IMR-90 (cell line): Measurements from ENCODE around the gene RAPGEFL1. TPM values are rescaled to one million over a fixed set of nuclear protein-coding genes. Genes with fewer than 3 reads are reported as not detected.

Experiments
- ATAC-seq: fragments of 200-7000 bp; cut with Tn5 transposase; 2 replicates; pipeline ENCODE4 v1.9.1; 2020; ENCODE audit warnings: low read depth, mild to moderate bottlenecking, moderate library complexity
- BruUV-seq: library from RNA; stranded (reverse); fragments of 400-500 nt; replicated peaks from 2 replicates; lab custom pipeline; 2021; lab: Mats Ljungman, UMichigan
- CTCF ChIA-PET: fragments of 300-600 bp; formaldehyde crosslinking; extraction: SDS; loops from one replicate; lab custom pipeline; 2021; ENCODE audit warnings: antibody characterized with exemption; lab: Yijun Ruan, JAX
- POLR2A ChIA-PET: fragments of 300-600 bp; sonication (Branson Sonifier 250); formaldehyde crosslinking; loops from one replicate; lab custom pipeline; 2022; ENCODE audit warnings: antibody characterized with exemption; ENCODE audit not compliant: unreplicated experiment; lab: Charles Lee
- DNase-seq: peaks from one replicate; pipeline ENCODE4 v3.0.0; 2013
- H2AFZ ChIP-seq: replicated peaks from 2 replicates; pipeline ENCODE3; 2013; ENCODE audit warnings: low read length, mild to moderate bottlenecking; ENCODE audit not compliant: poor library complexity
- H2AK5ac ChIP-seq: 2 replicates; pipeline ENCODE4 v1.6.1; 2013; ENCODE audit warnings: low read depth, low read length, inconsistent platforms
- H2AK9ac ChIP-seq: replicated peaks from 2 replicates; pipeline ENCODE3; 2013; ENCODE audit warnings: mild to moderate bottlenecking, low read depth, low read length, moderate library complexity; ENCODE audit not compliant: poor library complexity
- H2BK120ac ChIP-seq: 2 replicates; pipeline ENCODE4 v1.6.1; 2013; ENCODE audit warnings: low read depth, low read length, inconsistent platforms
- H2BK15ac ChIP-seq: 3 replicates; pipeline ENCODE4 v1.6.1; 2013; ENCODE audit warnings: low read depth, low read length, inconsistent platforms
- H2BK20ac ChIP-seq: 2 replicates; pipeline ENCODE4 v1.6.1; 2013; ENCODE audit warnings: low read depth, mild to moderate bottlenecking, inconsistent platforms, low read length, moderate library complexity
- H2BK5ac ChIP-seq: 2 replicates; pipeline ENCODE4 v1.6.1; 2013; ENCODE audit warnings: mild to moderate bottlenecking, low read depth, low read length, inconsistent platforms; ENCODE audit not compliant: poor library complexity, severe bottlenecking
- H3K14ac ChIP-seq: replicated peaks from 2 replicates; pipeline ENCODE4 v1.6.1; 2013; ENCODE audit warnings: low read depth, low read length, inconsistent platforms
- H3K18ac ChIP-seq: 2 replicates; pipeline ENCODE4 v1.6.1; 2013; ENCODE audit warnings: low read depth, low read length, control low read depth
- H3K23ac ChIP-seq: 2 replicates; pipeline ENCODE4 v1.6.1; 2013; ENCODE audit warnings: low read depth, low read length, inconsistent platforms
- H3K27ac ChIP-seq: 2 replicates; pipeline ENCODE4 v1.5.1; 2013; ENCODE audit warnings: mild to moderate bottlenecking, control low read depth, low read length; ENCODE audit not compliant: insufficient read depth
- H3K27me3 ChIP-seq: 2 replicates; pipeline ENCODE4 v1.6.1; 2013; ENCODE audit warnings: low read length; ENCODE audit not compliant: control insufficient read depth, insufficient read depth
- H3K36me3 ChIP-seq: 2 replicates; pipeline ENCODE4 v1.6.1; 2013; ENCODE audit warnings: low read length, mixed read lengths; ENCODE audit not compliant: control insufficient read depth, insufficient read depth
- H3K4ac ChIP-seq: 2 replicates; pipeline ENCODE4 v1.6.1; 2013; ENCODE audit warnings: low read depth, low read length, inconsistent platforms
- H3K4me1 ChIP-seq: 2 replicates; pipeline ENCODE4 v1.6.1; 2013; ENCODE audit warnings: low read length, mixed read lengths; ENCODE audit not compliant: control insufficient read depth, insufficient read depth
- H3K4me2 ChIP-seq: 2 replicates; pipeline ENCODE4 v1.6.1; 2013; ENCODE audit warnings: low read depth, mild to moderate bottlenecking, control low read depth, low read length, moderate library complexity
- H3K4me3 ChIP-seq: 2 replicates; pipeline ENCODE4 v1.5.1; 2013; ENCODE audit warnings: low read depth, mild to moderate bottlenecking, control low read depth, low read length, moderate library complexity; ENCODE audit not compliant: insufficient read depth
- H3K56ac ChIP-seq: 2 replicates; pipeline ENCODE4 v1.6.1; 2013; ENCODE audit warnings: low read length, inconsistent platforms; ENCODE audit not compliant: insufficient read depth; ENCODE audit errors: extremely low read depth
- H3K79me1 ChIP-seq, 2 experiments: 2 replicates each; pipeline ENCODE4 v1.6.1; 2013; ENCODE audit warnings: low read length in 2 of 2, inconsistent platforms in 1 of 2, low read depth in 1 of 2
- H3K9ac ChIP-seq: 2 replicates; pipeline ENCODE4 v1.6.1; 2013; ENCODE audit warnings: low read depth, low read length, control low read depth
- H3K9me1 ChIP-seq: 2 replicates; pipeline ENCODE4 v1.6.1; 2013; ENCODE audit warnings: low read length, inconsistent platforms; ENCODE audit not compliant: insufficient read depth
- H3K9me3 ChIP-seq: 2 replicates; pipeline ENCODE4 v1.6.1; 2013; ENCODE audit warnings: low read length; ENCODE audit not compliant: control insufficient read depth, insufficient read depth
- H4K20me1 ChIP-seq: 2 replicates; pipeline ENCODE4 v1.6.1; 2013; ENCODE audit warnings: low read length, inconsistent platforms; ENCODE audit not compliant: insufficient read depth
- H4K5ac ChIP-seq: 2 replicates; pipeline ENCODE4 v1.6.1; 2013; ENCODE audit warnings: mild to moderate bottlenecking, low read depth, low read length, control low read depth
- H4K8ac ChIP-seq, 2 experiments: 2 replicates each; pipeline ENCODE4 v1.6.1; 2013; ENCODE audit warnings: low read depth in 2 of 2, low read length in 2 of 2, control low read depth in 1 of 2, inconsistent platforms in 1 of 2
- H4K91ac ChIP-seq: 2 replicates; pipeline ENCODE4 v1.6.1; 2013; ENCODE audit warnings: low read depth, low read length, inconsistent platforms; ENCODE audit not compliant: insufficient read depth
- BHLHE40 ChIP-seq: fragments of 150-350 bp; IDR thresholded peaks from 2 replicates; pipeline ENCODE4 v1.6.1; 2016; ENCODE audit warnings: mild to moderate bottlenecking, low read depth, low read length
- CEBPB ChIP-seq: IDR thresholded peaks from 2 replicates; pipeline ENCODE4 v1.6.1; 2012; ENCODE audit warnings: low read depth, low read length, improper control_type of control experiment
- CHD1 ChIP-seq: IDR thresholded peaks from 2 replicates; pipeline ENCODE4 v1.6.1; 2012; ENCODE audit warnings: low read depth, low read length, improper control_type of control experiment
- ELK1 ChIP-seq: fragments of 150-350 bp; IDR thresholded peaks from 2 replicates; pipeline ENCODE4 v1.6.1; 2016; ENCODE audit warnings: low read depth, mild to moderate bottlenecking, low read length, moderate library complexity, borderline replicate concordance
- FOS ChIP-seq: fragments of 150-350 bp; IDR thresholded peaks from 2 replicates; pipeline ENCODE4 v1.6.1; 2016; ENCODE audit warnings: low read depth, low read length
- MAFK ChIP-seq: IDR thresholded peaks from 2 replicates; pipeline ENCODE4 v1.6.1; 2012; ENCODE audit warnings: low read depth, low read length, improper control_type of control experiment
- MAZ ChIP-seq: IDR thresholded peaks from 2 replicates; pipeline ENCODE4 v1.6.1; 2012; ENCODE audit warnings: low read depth, mild to moderate bottlenecking, low read length, improper control_type of control experiment, moderate library complexity, borderline replicate concordance
- MXI1 ChIP-seq: IDR thresholded peaks from 2 replicates; pipeline ENCODE4 v1.6.1; 2012; ENCODE audit warnings: low read depth, mild to moderate bottlenecking, low read length, moderate library complexity, borderline replicate concordance
- NFE2L2 ChIP-seq: fragments of 150-350 bp; IDR thresholded peaks from 2 replicates; pipeline ENCODE4 v1.6.1; 2016; ENCODE audit warnings: low read depth, mild to moderate bottlenecking, low read length
- POLR2A ChIP-seq: IDR thresholded peaks from 2 replicates; pipeline ENCODE4 v1.6.1; 2012; ENCODE audit warnings: mild to moderate bottlenecking, low read depth, low read length
- RAD21 ChIP-seq: IDR thresholded peaks from 2 replicates; pipeline ENCODE4 v1.6.1; 2012; ENCODE audit warnings: low read length, improper control_type of control experiment
- RCOR1 ChIP-seq: IDR thresholded peaks from 2 replicates; pipeline ENCODE4 v1.6.1; 2012; ENCODE audit warnings: mild to moderate bottlenecking, low read length, improper control_type of control experiment; ENCODE audit not compliant: insufficient replicate concordance
- RFX5 ChIP-seq: IDR thresholded peaks from 2 replicates; pipeline ENCODE4 v1.8.0; 2012; ENCODE audit warnings: low read depth, mild to moderate bottlenecking, low read length, moderate library complexity
- SMC3 ChIP-seq: fragments of 150-350 bp; IDR thresholded peaks from 2 replicates; pipeline ENCODE4 v1.6.1; 2016; ENCODE audit warnings: low read depth, mild to moderate bottlenecking, antibody characterized with exemption, low read length, moderate library complexity
- WGBS, 2 experiments: methylation state at CpG; one replicate each; pipeline versions ENCODE4 v1.1.5 to v1.1.7; 2013; ENCODE audit warnings: missing lambda C conversion rate in 2 of 2; ENCODE audit not compliant: insufficient read length in 1 of 2; ENCODE audit errors: extremely low coverage in 2 of 2; 5-methylcytosine and 5-hydroxymethylcytosine counted together
- dilution Hi-C: fragments of 300-500 bp; cut with HindIII; formaldehyde crosslinking; loops from one replicate; pipeline ENCODE4 v1.14.3; 2018; ENCODE audit warnings: low sequenced_read_pairs; ENCODE audit not compliant: unreplicated experiment
- in situ Hi-C: fragments of 300-500 bp; cut with MboI; formaldehyde crosslinking; loops from 3 replicates; pipeline ENCODE4 v1.14.3; 2019; ENCODE audit warnings: low sequenced_read_pairs, inconsistent platforms, mixed read lengths
- intact Hi-C: fragments of 100-400 bp; cut with micrococcal nuclease; formaldehyde crosslinking; loops from 2 replicates; pipeline ENCODE4 v1.10.0; 2022
- polyA plus RNA-seq, 3 experiments: library from polyadenylated mRNA; depleted of rRNA; stranded (reverse); fragments of >200 nt; gene quantifications; 2 replicates each; pipeline ENCODE4 v1.2.3, GENCODE V29; 2012; ENCODE audit warnings: low replicate concordance in 1 of 3
- total RNA-seq: library from RNA; depleted of rRNA; stranded (reverse); fragments of >200 nt; gene quantifications from 2 replicates; pipeline ENCODE4 v1.2.3, GENCODE V29; 2012
- TF ChIP-seq, protein P1 (sequence below): fragments of 150-350 bp; IDR thresholded peaks from 2 replicates; pipeline ENCODE4 v1.6.1; 2017; ENCODE audit warnings: mild to moderate bottlenecking, antibody characterized with exemption, low read length, low read depth
- TF ChIP-seq, protein P2 (sequence below): conservative IDR thresholded peaks from 2 replicates; pipeline ENCODE4 v1.5.1; 2012; ENCODE audit warnings: mild to moderate bottlenecking, low read depth, low read length, improper control_type of control experiment

RAPGEFL1 gene
- total and polyA plus RNA-seq, 2 of the 4 experiments (the other 2 are of a cell fraction) = 0.54 to 5.6 TPM

DNA sequence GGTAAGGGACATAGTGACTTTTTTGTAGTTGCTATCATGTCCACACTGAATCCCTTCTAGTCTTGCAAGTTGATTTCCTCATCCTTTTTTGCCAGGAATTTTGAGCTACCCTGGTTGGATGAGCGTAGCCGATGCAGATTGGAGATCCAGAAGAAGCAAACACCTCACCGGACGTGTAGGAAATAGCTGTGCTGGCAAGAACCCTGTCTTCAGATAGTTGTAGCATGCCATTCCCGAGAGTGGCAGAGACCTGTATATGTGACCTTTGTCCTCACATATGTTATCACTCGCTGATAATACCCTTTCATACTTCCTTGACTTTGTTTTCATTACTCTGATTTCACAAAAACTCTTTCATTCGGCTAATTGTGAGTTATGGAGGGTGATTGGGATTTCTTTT, 43.1 kb upstream of the RAPGEFL1 start:
- H3K9me3 ChIP-seq = no peaks in the 10 kb centered on the region
- ChIA-PET POLR2A (no interaction called here), CTCF (interaction anchor here (1.0 kb wide), 1 partner anchor 21 kb away, joined by 6 read pairs; no protein-coding TSS in a partner anchor)
- in situ Hi-C loops = no loop called here
- no peak overlapping the region for H3K4me3 ChIP-seq
- no peak overlapping the region for H2BK5ac ChIP-seq
- dilution Hi-C loops = no loop called here
- H3K4me1 ChIP-seq = no peaks in the 10 kb centered on the region
- H3K14ac ChIP-seq = no peak overlapping the region
- no peak overlapping the region for H3K9ac ChIP-seq
- H2BK20ac ChIP-seq = no peak overlapping the region
- H2BK15ac ChIP-seq = no peak overlapping the region
- H3K4me2 ChIP-seq = no peak overlapping the region
- H3K79me1 ChIP-seq = peaks cover 34 to 58% of the 10 kb centered on the region in 2 experiments
- H3K36me3 ChIP-seq = peaks cover 59% of the 10 kb centered on the region
- H2AFZ ChIP-seq = no peak overlapping the region
- WGBS, 2 experiments = 20% methylated on average over 1 of the region's 7 CpGs; no CpG with 5 or more reads in 1 of the 2 experiments
- H4K20me1 ChIP-seq = peaks cover 11% of the 10 kb centered on the region; the same call in 1 of the 2 replicates
- intact Hi-C loops = no loop called here
- H3K56ac ChIP-seq = no peak overlapping the region
- no peak overlapping the region for H3K23ac ChIP-seq
- H3K9me1 ChIP-seq = peaks cover 8% of the 10 kb centered on the region; the same call in 1 of the 2 replicates
- no peak overlapping the region for H4K91ac ChIP-seq
- H2AK9ac ChIP-seq = no peak overlapping the region
- DNase-seq (no peak), ATAC-seq (no peak)
- TF ChIP-seq FOS = no peak
- no peak for TF ChIP-seq RCOR1
- TF ChIP-seq MAFK = no peak
- no peak for TF ChIP-seq ELK1
- no peak for TF ChIP-seq RAD21
- TF ChIP-seq BHLHE40 = no peak
- TF ChIP-seq POLR2A = no peak
- TF ChIP-seq, protein P1, sequence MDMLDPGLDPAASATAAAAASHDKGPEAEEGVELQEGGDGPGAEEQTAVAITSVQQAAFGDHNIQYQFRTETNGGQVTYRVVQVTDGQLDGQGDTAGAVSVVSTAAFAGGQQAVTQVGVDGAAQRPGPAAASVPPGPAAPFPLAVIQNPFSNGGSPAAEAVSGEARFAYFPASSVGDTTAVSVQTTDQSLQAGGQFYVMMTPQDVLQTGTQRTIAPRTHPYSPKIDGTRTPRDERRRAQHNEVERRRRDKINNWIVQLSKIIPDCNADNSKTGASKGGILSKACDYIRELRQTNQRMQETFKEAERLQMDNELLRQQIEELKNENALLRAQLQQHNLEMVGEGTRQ = no peak
- TF ChIP-seq RFX5 = no peak
- no peak for TF ChIP-seq MXI1
- no peak for TF ChIP-seq SMC3
- no peak for TF ChIP-seq CEBPB
- no peak for TF ChIP-seq NFE2L2
- no peak for TF ChIP-seq MAZ
- TF ChIP-seq CHD1 = no peak
- TF ChIP-seq, protein P2, sequence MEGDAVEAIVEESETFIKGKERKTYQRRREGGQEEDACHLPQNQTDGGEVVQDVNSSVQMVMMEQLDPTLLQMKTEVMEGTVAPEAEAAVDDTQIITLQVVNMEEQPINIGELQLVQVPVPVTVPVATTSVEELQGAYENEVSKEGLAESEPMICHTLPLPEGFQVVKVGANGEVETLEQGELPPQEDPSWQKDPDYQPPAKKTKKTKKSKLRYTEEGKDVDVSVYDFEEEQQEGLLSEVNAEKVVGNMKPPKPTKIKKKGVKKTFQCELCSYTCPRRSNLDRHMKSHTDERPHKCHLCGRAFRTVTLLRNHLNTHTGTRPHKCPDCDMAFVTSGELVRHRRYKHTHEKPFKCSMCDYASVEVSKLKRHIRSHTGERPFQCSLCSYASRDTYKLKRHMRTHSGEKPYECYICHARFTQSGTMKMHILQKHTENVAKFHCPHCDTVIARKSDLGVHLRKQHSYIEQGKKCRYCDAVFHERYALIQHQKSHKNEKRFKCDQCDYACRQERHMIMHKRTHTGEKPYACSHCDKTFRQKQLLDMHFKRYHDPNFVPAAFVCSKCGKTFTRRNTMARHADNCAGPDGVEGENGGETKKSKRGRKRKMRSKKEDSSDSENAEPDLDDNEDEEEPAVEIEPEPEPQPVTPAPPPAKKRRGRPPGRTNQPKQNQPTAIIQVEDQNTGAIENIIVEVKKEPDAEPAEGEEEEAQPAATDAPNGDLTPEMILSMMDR = no peak
- no peak overlapping the region for H3K4ac ChIP-seq
- H3K27me3 ChIP-seq = no peaks in the 10 kb centered on the region
- H4K5ac ChIP-seq = no peak overlapping the region
- H2AK5ac ChIP-seq = no peak overlapping the region
- no peak overlapping the region for H3K27ac ChIP-seq
- no peak overlapping the region for H3K18ac ChIP-seq
- no TSS peak for BruUV-seq
- no peak overlapping the region for H2BK120ac ChIP-seq
- H4K8ac ChIP-seq = no peak overlapping the region
